Panc1 (cell line): Measurements from ENCODE around the gene ADAMTS2.

Experiments used
- CTCF ChIP-seq: fragments of 450-650 bp; IDR thresholded peaks from 2 replicates; pipeline ENCODE4 v1.5.1; 2017; ENCODE audit warnings: mild to moderate bottlenecking
- POLR2AphosphoS5 ChIP-seq: IDR thresholded peaks from 2 replicates; pipeline ENCODE4 v1.6.1; 2012; ENCODE audit warnings: mild to moderate bottlenecking, low read depth, low read length, moderate library complexity

GRCh38 chr5:179196405-179197079, 148.7 kb downstream of the ADAMTS2 start:
- no peak for TF ChIP-seq CTCF
- no peak for TF ChIP-seq POLR2AphosphoS5
